ENCODE measurements around the gene EEA1.

GRCh38 chr12:92930421-92930820, 1.3 kb upstream of the EEA1 start:
- TF ChIP-seq EZH2 (IDR thresholded peaks at IDR 0.05) = no peak
- TF ChIP-seq POLR2AphosphoS5 (IDR thresholded peaks at IDR 0.05; ENCODE audit: borderline replicate concordance, low read depth, low read length) = no peak

Data from SK-N-MC (cell line).